Vagina (tissue), 2 donors: ENCODE results near the gene CD22. TPM values are rescaled to one million over a fixed set of nuclear protein-coding genes. Genes with fewer than 3 reads are reported as not detected.

Source experiments
- DNase-seq, 2 donors: peaks; one replicate each; pipeline ENCODE4 v3.0.0-alpha.2; 2017; ENCODE audit errors: extremely low spot score in 2 of 2
- H3K27ac ChIP-seq: fragments of 200-600 bp; sonication (generic); one replicate; pipeline ENCODE4 v1.5.1; 2019
- H3K27me3 ChIP-seq: fragments of 200-600 bp; sonication (generic); one replicate; pipeline ENCODE4 v1.5.1; 2019
- H3K36me3 ChIP-seq, 2 donors: fragments of 200-600 bp; sonication (generic); one replicate each; pipeline ENCODE4 v1.5.1; 2017 to 2019
- H3K4me1 ChIP-seq: fragments of 200-600 bp; sonication (generic); one replicate; pipeline ENCODE4 v1.5.1; 2019
- H3K4me3 ChIP-seq, 2 donors: fragments of 200-600 bp; sonication (generic); 1 replicate in 1 of 2; 2 replicates in 1 of 2; pipeline ENCODE4 v1.5.1; 2016 to 2019
- H3K9me3 ChIP-seq: fragments of 200-600 bp; sonication (generic); one replicate; pipeline ENCODE4 v1.5.1; 2019
- CTCF ChIP-seq, 3 experiments: fragments of 450-650 bp in 2 of 3; fragments of 200-600 bp in 1 of 3; sonication (generic) in 1 of 3; IDR thresholded peaks; one replicate each; pipeline ENCODE4 v1.5.1; 2017 to 2019; ENCODE audit warnings: antibody characterized with exemption in 3 of 3, mild to moderate bottlenecking in 2 of 3, moderate library complexity in 2 of 3
- POLR2A ChIP-seq, 2 donors: fragments of 450-650 bp; IDR thresholded peaks; one replicate each; pipeline ENCODE4 v1.6.1; 2017; ENCODE audit warnings: antibody characterized with exemption in 2 of 2, mild to moderate bottlenecking in 2 of 2, moderate library complexity in 2 of 2
- POLR2AphosphoS5 ChIP-seq, 2 donors: sonication (generic); formaldehyde crosslinking; IDR thresholded peaks; one replicate each; pipeline ENCODE4 v1.9.0; 2017; ENCODE audit warnings: antibody characterized with exemption in 2 of 2, mild to moderate bottlenecking in 2 of 2, low read depth in 1 of 2; ENCODE audit not compliant: insufficient read depth in 1 of 2
- intact Hi-C: fragments of 100-400 bp; cut with DNase I; formaldehyde crosslinking; loops from one replicate; pipeline ENCODE4 v1.15.1; 2023
- total RNA-seq: library from RNA; depleted of rRNA; stranded (reverse); fragments of >200 nt; gene quantifications from one replicate; pipeline ENCODE4 v1.2.3, GENCODE V29; 2016

The CD22 gene
- total RNA-seq, 1 donor from 2014 or later = 7.6 TPM

- no peaks in the 10 kb centered on the region for H3K9me3 ChIP-seq
- DNase-seq = no peak
- no peak overlapping the region for H3K4me3 ChIP-seq
- no peak overlapping the region for H3K27ac ChIP-seq
- intact Hi-C loops = no loop called here
- no peak for TF ChIP-seq POLR2AphosphoS5 (IDR thresholded peaks at IDR 0.05; ENCODE audit: insufficient read depth in 1 of 2, low read depth in 1 of 2)
- TF ChIP-seq POLR2A (IDR thresholded peaks at IDR 0.05) = no peak
- no peak for TF ChIP-seq CTCF (IDR thresholded peaks at IDR 0.05)
- no peaks in the 10 kb centered on the region for H3K36me3 ChIP-seq
- H3K4me1 ChIP-seq = no peaks in the 10 kb centered on the region
- H3K27me3 ChIP-seq = no peaks in the 10 kb centered on the region
Measured at GRCh38 chr19:35294859-35295791, 33.9 kb upstream of the CD22 start.

- DNase-seq = no peak
- no peak for TF ChIP-seq POLR2AphosphoS5 (IDR thresholded peaks at IDR 0.05; ENCODE audit: insufficient read depth in 1 of 2, low read depth in 1 of 2)
- H3K9me3 ChIP-seq = no peaks in the 10 kb centered on the region
- H3K27ac ChIP-seq = no peak overlapping the region
- H3K27me3 ChIP-seq = no peaks in the 10 kb centered on the region
- no peak overlapping the region for H3K4me3 ChIP-seq
- H3K4me1 ChIP-seq = no peaks in the 10 kb centered on the region
- H3K36me3 ChIP-seq = no peaks in the 10 kb centered on the region
- intact Hi-C loops = no loop called here
Measured at GRCh38 chr19:35295792-35296462, 33.1 kb upstream of the CD22 start.

- Histone ChIP-seq H3K27ac (no peak overlapping the region), H3K27me3 (no peaks in the 10 kb centered on the region), H3K4me3 (no peak overlapping the region), H3K9me3 (no peaks in the 10 kb centered on the region), H3K36me3 (no peaks in the 10 kb centered on the region), H3K4me1 (no peaks in the 10 kb centered on the region)
- intact Hi-C loops = no loop called here
- TF ChIP-seq CTCF (IDR thresholded peaks at IDR 0.05) (no peak), POLR2AphosphoS5 (IDR thresholded peaks at IDR 0.05; ENCODE audit: insufficient read depth in 1 of 2, low read depth in 1 of 2) (no peak), POLR2A (IDR thresholded peaks at IDR 0.05) (no peak)
- DNase-seq = no peak
Measured at GRCh38 chr19:35296644-35297514, 32.1 kb upstream of the CD22 start.

- Histone ChIP-seq H3K27me3 (no peaks in the 10 kb centered on the region), H3K36me3 (no peaks in the 10 kb centered on the region), H3K4me3 (no peak overlapping the region), H3K27ac (no peak overlapping the region), H3K9me3 (no peaks in the 10 kb centered on the region), H3K4me1 (no peaks in the 10 kb centered on the region)
- intact Hi-C loops = no loop called here
- no peak for DNase-seq
- TF ChIP-seq POLR2A (IDR thresholded peaks at IDR 0.05) (no peak), CTCF (IDR thresholded peaks at IDR 0.05) (no peak), POLR2AphosphoS5 (IDR thresholded peaks at IDR 0.05; ENCODE audit: insufficient read depth in 1 of 2, low read depth in 1 of 2) (no peak)
Measured at GRCh38 chr19:35297515-35297848, 31.5 kb upstream of the CD22 start.

- Histone ChIP-seq H3K27me3 (no peaks in the 10 kb centered on the region), H3K4me3 (no peak overlapping the region), H3K36me3 (no peaks in the 10 kb centered on the region), H3K9me3 (no peaks in the 10 kb centered on the region), H3K27ac (no peak overlapping the region), H3K4me1 (no peaks in the 10 kb centered on the region)
- TF ChIP-seq POLR2A (IDR thresholded peaks at IDR 0.05) = no peak
- no peak for TF ChIP-seq CTCF (IDR thresholded peaks at IDR 0.05)
- no peak for TF ChIP-seq POLR2AphosphoS5 (IDR thresholded peaks at IDR 0.05; ENCODE audit: insufficient read depth in 1 of 2, low read depth in 1 of 2)
- no peak for DNase-seq
- intact Hi-C loops = no loop called here
Measured at GRCh38 chr19:35297922-35298321, 31.1 kb upstream of the CD22 start.
